Glutamatergic neuron (in vitro differentiated cells): ENCODE data around the gene MB. TPM values are rescaled to one million over a fixed set of nuclear protein-coding genes. Genes with fewer than 3 reads are reported as not detected.

Experiments
- DNase-seq: peaks from one replicate; pipeline ENCODE4 v3.0.0; 2022
- H3K27ac Mint-ChIP-seq: one replicate; pipeline ENCODE4 v1.8.0; 2020; ENCODE audit warnings: mild to moderate bottlenecking, mixed read lengths, inconsistent platforms; ENCODE audit not compliant: unreplicated experiment
- H3K27me3 Mint-ChIP-seq: one replicate; pipeline ENCODE4 v1.8.0; 2020; ENCODE audit warnings: mild to moderate bottlenecking, moderate library complexity, mixed read lengths, inconsistent platforms; ENCODE audit not compliant: unreplicated experiment
- H3K36me3 Mint-ChIP-seq: one replicate; pipeline ENCODE4 v1.8.0; 2020; ENCODE audit warnings: mild to moderate bottlenecking, mixed read lengths, inconsistent platforms; ENCODE audit not compliant: unreplicated experiment
- H3K4me1 Mint-ChIP-seq: one replicate; pipeline ENCODE4 v1.8.0; 2020; ENCODE audit warnings: mild to moderate bottlenecking, low read depth, mixed read lengths, inconsistent platforms; ENCODE audit not compliant: unreplicated experiment
- H3K4me3 Mint-ChIP-seq: one replicate; pipeline ENCODE4 v1.8.0; 2020; ENCODE audit warnings: mild to moderate bottlenecking, mixed read lengths, inconsistent platforms; ENCODE audit not compliant: unreplicated experiment
- H3K9me3 Mint-ChIP-seq: one replicate; pipeline ENCODE4 v1.8.0; 2020; ENCODE audit warnings: mild to moderate bottlenecking, moderate library complexity, mixed read lengths, inconsistent platforms; ENCODE audit not compliant: unreplicated experiment
- total RNA-seq: library from RNA; stranded (reverse); fragmentation: NEBNext Ultra II Directional; extraction: Animal tissue kit (Norgen Biotek cat#: 25700); gene quantifications from one replicate; pipeline ENCODE4 v1.2.1, GENCODE V29; 2021; ENCODE audit not compliant: unreplicated experiment
- TF ChIP-seq, protein P1 (sequence below): fragments of 200-600 bp; sonication (generic); IDR thresholded peaks from one replicate; pipeline ENCODE4 v1.5.0; 2021; ENCODE audit not compliant: partially characterized antibody, unreplicated experiment

The MB gene
- total RNA-seq, 1 donor from 2014 or later, result not detected

DNA sequence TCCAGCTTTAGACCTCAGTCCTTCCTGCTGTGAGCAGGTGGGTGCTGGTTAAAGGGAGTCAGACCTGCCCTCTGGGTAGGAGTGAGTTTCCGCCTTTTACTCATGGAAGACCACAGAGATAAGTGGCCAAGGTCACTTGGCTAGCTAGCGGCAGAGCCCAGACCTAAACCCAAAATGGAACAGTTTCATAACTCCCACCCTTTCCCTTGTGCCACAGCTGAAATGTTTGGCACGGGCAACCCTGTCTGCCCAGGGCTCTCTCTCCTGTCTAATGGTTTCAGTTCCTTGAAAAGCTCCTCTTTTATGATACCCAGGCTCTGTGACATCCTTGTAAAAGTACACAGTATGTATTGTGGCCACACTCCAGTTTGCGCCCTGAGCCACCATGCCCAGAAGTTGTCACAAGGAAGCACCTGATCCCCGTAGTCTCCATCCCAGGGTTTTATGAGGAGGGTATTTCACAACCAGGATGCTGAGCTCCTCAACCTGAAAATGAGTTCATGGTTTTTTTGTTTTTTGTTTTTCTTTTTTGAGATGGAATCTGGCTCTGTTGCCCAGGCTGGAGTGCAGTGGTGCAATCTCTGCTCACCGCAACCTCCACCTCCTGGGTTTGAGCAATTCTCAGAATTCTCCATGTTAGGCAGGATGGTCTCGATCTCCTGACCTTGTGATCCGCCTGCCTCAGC lies 5.1 kb downstream of the MB start:
- peaks cover 4% of the 10 kb centered on the region for H3K27me3 Mint-ChIP-seq
- H3K27ac Mint-ChIP-seq, result peak overlapping the region; percentile 50

DNA sequence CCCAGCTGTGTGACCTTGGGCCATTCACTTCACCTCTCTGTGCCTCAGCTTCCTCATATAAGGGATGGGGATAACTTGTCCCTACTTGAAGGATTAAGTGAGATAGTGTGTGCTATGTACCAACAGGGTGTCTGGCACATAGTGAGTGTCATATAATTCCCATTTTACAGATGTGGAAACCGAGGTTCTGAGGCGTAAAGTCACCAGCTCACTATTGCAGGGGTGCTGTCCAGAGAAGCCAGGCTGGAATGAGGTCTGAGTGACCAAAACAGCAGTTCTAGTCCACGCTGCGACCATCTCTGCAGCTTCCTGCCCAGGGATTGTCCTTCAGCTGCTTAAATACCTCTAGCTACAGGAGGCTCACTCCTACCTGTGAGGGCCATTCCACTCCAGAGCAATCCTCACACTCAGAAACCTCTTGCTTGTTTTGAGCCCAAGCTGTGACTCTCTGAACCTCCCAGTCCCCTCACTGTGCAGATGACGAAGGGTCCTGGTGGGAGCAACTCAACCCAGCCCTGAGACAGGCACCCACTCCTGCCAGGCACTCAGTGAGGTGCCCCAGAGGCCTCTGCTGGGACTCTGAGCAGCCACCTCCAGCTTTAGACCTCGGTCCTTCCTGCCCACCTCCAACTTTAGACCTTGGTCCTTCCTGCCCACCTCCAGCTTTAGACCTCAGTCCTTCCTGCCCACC lies 5.8 kb downstream of the MB start:
- Mint-ChIP-seq H3K27ac (no peak overlapping the region), H3K36me3 (no peaks in the 10 kb centered on the region), H3K4me1 (peaks cover 3% of the 10 kb centered on the region), H3K4me3 (no peak overlapping the region), H3K27me3 (peaks cover 9% of the 10 kb centered on the region), H3K9me3 (peaks cover 6% of the 10 kb centered on the region)
- no peak for DNase-seq
- TF ChIP-seq, protein P1, sequence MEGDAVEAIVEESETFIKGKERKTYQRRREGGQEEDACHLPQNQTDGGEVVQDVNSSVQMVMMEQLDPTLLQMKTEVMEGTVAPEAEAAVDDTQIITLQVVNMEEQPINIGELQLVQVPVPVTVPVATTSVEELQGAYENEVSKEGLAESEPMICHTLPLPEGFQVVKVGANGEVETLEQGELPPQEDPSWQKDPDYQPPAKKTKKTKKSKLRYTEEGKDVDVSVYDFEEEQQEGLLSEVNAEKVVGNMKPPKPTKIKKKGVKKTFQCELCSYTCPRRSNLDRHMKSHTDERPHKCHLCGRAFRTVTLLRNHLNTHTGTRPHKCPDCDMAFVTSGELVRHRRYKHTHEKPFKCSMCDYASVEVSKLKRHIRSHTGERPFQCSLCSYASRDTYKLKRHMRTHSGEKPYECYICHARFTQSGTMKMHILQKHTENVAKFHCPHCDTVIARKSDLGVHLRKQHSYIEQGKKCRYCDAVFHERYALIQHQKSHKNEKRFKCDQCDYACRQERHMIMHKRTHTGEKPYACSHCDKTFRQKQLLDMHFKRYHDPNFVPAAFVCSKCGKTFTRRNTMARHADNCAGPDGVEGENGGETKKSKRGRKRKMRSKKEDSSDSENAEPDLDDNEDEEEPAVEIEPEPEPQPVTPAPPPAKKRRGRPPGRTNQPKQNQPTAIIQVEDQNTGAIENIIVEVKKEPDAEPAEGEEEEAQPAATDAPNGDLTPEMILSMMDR, result no peak

More for the DNA sequence above, 5.1 kb downstream of the MB start:
- Mint-ChIP-seq H3K4me3 (no peak overlapping the region), H3K9me3 (peaks cover 3% of the 10 kb centered on the region), H3K36me3 (no peaks in the 10 kb centered on the region), H3K4me1 (no peaks in the 10 kb centered on the region)
- TF ChIP-seq, protein P1, result no peak
- DNase-seq, result no peak

DNA sequence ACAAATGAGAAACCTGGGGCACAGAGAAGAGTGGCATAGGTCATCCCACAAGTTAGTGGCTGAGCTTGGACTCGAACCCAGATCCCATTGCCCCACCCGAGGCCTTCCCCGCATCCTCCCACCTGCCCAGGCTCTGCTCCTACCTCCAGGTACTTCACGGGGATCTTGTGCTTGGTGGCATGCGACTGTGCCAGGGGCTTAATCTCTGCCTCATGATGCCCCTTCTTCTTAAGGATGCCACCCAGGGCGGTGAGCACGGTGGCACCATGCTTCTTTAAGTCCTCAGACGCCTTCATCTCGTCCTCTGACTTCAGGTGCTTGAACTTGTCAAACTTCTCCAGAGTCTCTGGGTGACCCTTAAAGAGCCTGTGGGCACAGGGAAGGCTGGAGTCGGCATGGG lies 6.4 kb downstream of the MB start:
- DNase-seq, result no peak
- H3K4me1 Mint-ChIP-seq, result peaks cover 8% of the 10 kb centered on the region
- H3K27ac Mint-ChIP-seq, result no peak overlapping the region
- H3K9me3 Mint-ChIP-seq, result peaks cover 9% of the 10 kb centered on the region
- H3K27me3 Mint-ChIP-seq, result peaks cover 14% of the 10 kb centered on the region
- no peaks in the 10 kb centered on the region for H3K36me3 Mint-ChIP-seq
- TF ChIP-seq, protein P1, result no peak
- no peak overlapping the region for H3K4me3 Mint-ChIP-seq

DNA sequence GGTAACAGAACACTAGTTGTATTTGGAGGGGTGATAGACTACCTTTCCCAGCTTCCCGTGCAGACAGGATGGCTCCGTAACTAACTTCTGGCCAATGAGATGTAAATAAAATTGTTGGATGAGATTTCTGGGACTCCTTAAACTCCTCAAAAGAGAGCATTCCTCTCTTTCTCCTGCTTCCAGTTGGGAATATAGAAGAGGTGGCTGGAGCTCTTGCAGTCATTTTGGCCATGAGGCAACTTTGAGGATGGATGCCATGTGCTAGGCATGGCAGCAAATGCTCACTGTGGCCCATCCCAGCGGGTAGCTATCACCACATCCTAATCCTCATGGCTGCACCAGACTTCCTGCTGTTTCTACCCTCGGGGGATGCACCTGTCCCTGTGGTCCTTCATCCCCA lies 7.4 kb downstream of the MB start:
- Mint-ChIP-seq H3K4me1 (peaks cover 17% of the 10 kb centered on the region), H3K27ac (no peak overlapping the region), H3K9me3 (peaks cover 16% of the 10 kb centered on the region), H3K36me3 (no peaks in the 10 kb centered on the region), H3K27me3 (peaks cover 14% of the 10 kb centered on the region), H3K4me3 (no peak overlapping the region)
- TF ChIP-seq, protein P1, result no peak
- no peak for DNase-seq

DNA sequence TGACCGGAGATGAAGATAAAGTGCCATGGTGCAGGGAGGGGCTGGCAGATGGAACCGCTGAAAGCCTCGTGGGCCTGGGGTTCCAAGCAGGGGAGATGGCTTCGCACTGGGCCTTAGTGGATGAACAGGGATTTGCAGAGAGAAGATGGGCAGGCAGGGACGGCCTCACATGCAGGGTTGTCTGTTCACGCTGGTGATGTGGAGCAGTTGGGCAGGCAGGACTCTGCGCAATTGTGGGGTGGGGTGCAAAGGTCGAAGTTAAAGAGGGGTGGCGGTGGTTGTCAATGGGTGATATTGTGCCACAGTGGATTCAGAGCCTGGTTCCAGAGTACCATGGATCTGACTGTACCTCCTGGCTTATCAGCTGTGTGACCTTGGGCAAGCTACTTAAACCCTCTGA lies 7.9 kb downstream of the MB start:
- Mint-ChIP-seq H3K36me3 (no peaks in the 10 kb centered on the region), H3K4me3 (no peak overlapping the region), H3K27me3 (peaks cover 14% of the 10 kb centered on the region), H3K27ac (no peak overlapping the region), H3K4me1 (peaks cover 18% of the 10 kb centered on the region), H3K9me3 (peaks cover 18% of the 10 kb centered on the region)
- TF ChIP-seq, protein P1, result no peak
- DNase-seq, result no peak
